ENCODE data around the gene PLA2R1. TPM values are rescaled to one million over a fixed set of nuclear protein-coding genes. Genes with fewer than 3 reads are reported as not detected.

Gene PLA2R1
- 23.3 and 33.7 TPM in 2 replicates for total RNA-seq

DNA sequence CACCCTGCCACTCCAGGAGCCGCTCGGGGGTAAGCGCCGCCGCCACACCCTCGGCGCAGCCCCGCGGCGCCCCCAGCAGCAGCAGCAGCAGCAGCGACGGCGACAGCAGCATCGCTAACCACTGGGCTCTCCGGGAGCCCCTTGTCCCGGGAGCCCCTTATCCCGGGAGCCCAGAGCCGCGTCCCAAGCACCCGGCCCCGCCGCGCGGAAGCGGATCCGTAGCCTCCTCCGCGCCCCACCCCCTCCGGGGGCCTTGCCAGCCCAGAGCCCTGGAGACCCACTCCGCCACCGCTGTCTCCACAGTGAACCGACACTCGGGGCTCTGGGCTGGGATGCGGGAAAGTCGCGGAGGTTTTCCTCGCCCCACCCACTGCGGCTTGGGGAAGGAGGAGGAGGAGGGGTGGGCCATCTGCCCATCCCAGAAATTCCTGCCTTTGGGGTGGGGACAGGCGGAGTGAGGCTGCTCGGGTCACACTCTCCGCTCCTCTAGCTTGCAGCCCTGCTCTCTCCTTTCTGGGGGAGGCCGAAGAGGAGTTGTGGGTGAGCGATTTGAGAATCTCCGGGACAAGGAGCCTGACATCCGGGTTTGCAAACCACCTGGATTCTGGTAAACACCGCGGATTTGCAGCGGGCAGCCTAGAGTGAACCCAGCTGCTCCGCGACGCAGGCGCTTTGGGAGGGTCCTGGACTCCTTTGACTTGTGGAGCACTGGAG is at the start of gene PLA2R1:
PLA2R1 (minus strand) TSS at position 324 of the 714 bp plus-strand sequence; CDS start at position 112, 212 bp downstream.

DNA sequence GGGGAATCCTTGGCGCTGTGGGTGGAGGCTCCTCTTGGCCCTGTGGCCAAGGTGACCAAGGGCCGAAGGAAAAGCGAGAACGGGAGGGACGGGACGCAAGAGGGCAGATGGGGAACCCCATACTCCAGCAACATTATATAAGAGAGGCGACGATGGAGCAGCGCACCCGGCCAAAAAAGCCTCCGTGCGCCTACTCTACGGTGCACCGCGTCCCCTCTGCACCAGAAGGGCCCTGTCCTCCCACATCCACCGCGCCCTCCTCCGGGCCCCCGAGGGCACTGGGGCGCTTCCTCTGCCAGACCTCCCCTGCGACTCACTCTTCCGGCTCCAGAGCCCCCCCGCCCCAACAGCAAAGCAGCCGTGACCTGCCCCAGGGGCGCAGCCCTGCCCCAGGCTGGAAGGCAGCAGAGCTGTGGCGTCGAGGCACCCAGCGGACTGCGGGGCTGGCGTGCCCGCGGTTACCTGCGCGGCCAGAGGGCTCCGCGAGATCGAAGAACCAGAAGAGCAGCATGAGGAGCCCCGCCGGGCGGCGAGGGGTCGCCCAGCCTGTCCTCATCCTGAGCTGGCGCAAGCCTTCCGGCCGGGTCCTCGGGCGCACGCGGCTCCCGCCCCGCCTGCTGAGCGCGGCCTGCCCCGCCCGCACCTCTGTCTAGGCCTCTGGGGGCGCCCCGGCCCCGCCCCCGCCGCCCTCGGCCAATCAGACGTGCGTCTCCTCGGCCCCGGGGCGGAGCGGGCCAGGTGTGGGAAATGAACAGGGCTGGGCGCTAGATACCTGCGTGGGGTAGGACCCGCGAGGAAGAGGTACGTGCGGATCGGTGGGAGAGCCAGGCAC is 158.1 kb downstream of the PLA2R1 start, which contains the start of gene LY75:
LY75 (minus strand) TSS at position 630 of the 832 bp plus-strand sequence.

Other genes with a start within 250 kb of the PLA2R1 start
- gene LY75, start 157.9 kb downstream of the PLA2R1 start, total RNA-seq: 2.6 and 3.6 TPM in 2 replicates
- 0.07 and 0.40 TPM in 2 replicates for gene ITGB6, start 137.7 kb upstream of the PLA2R1 start, total RNA-seq